T-helper 17 cell (primary cell): ENCODE data around the gene TMTC2. TPM values are rescaled to one million over a fixed set of nuclear protein-coding genes. Genes with fewer than 3 reads are reported as not detected.
"Not testable (repeated sequence)": the region's sequence is repeated elsewhere in the genome, so short reads cannot be mapped to it uniquely, and the experiment has no call there.

ENCODE experiments used
- ATAC-seq: fragments of 150-1000 bp; cut with Tn5 transposase; 2 replicates; pipeline ENCODE4 v1.10.0; 2021; ENCODE audit warnings: mild to moderate bottlenecking, moderate library complexity
- DNase-seq, 3 donors: peaks; one replicate each; pipeline versions ENCODE4 v3.0.0 to v3.0.0-alpha.2; 2020 to 2021
- H3K9me3 ChIP-seq: one replicate; pipeline ENCODE4 v1.7.0; 2013; ENCODE audit warnings: low read length, mild to moderate bottlenecking; ENCODE audit not compliant: control insufficient read depth, poor library complexity, severe bottlenecking
- H3K27ac Mint-ChIP-seq: one replicate; pipeline ENCODE4 v1.8.0; 2022; ENCODE audit warnings: mild to moderate bottlenecking, moderate library complexity, mixed read lengths
- H3K27me3 Mint-ChIP-seq: one replicate; pipeline ENCODE4 v1.8.0; 2022; ENCODE audit warnings: mixed read lengths
- H3K36me3 Mint-ChIP-seq: one replicate; pipeline ENCODE4 v1.8.0; 2022; ENCODE audit warnings: low read depth, mixed read lengths
- H3K4me1 Mint-ChIP-seq: one replicate; pipeline ENCODE4 v1.8.0; 2022; ENCODE audit warnings: mild to moderate bottlenecking, mixed read lengths
- H3K4me3 Mint-ChIP-seq: one replicate; pipeline ENCODE4 v1.8.0; 2022; ENCODE audit warnings: mild to moderate bottlenecking, moderate library complexity, mixed read lengths
- total RNA-seq, 4 donors: library from RNA in 2 of 4; stranded (reverse) in 2 of 4; gene quantifications; one replicate each; pipeline ENCODE4 v1.2.3 and lab custom pipeline; 2022 to 2026

Gene TMTC2
- total RNA-seq, 2 donors from 2014 or later = 6.0 to 6.2 TPM

DNA sequence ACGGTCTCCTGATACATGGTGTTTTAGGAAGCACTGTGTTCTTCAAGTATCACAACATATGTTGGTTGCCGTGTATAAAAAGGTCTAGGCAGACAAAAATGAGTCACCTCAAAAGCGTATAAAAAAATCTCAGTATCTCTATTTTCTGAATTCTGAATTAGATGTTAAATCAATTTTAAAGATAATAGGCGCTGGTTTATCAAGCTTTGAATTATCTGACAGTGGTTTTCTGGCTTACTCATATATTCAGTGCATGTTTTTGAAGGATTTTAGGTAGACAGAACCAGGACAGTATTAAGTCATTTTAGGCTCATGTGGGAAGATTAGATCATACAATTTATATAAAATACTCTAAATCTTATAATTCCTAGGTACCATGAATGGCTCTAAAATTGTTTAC is 110.8 kb downstream of the TMTC2 start:
- Mint-ChIP-seq H3K27ac (no peak overlapping the region), H3K4me3 (no peak overlapping the region), H3K4me1 (peaks cover 2% of the 10 kb centered on the region), H3K36me3 (peaks cover under 1% of the 10 kb centered on the region), H3K27me3 (no peaks in the 10 kb centered on the region)
- DNase-seq (no peak), ATAC-seq (no peak)
- no peaks in the 10 kb centered on the region for H3K9me3 ChIP-seq

DNA sequence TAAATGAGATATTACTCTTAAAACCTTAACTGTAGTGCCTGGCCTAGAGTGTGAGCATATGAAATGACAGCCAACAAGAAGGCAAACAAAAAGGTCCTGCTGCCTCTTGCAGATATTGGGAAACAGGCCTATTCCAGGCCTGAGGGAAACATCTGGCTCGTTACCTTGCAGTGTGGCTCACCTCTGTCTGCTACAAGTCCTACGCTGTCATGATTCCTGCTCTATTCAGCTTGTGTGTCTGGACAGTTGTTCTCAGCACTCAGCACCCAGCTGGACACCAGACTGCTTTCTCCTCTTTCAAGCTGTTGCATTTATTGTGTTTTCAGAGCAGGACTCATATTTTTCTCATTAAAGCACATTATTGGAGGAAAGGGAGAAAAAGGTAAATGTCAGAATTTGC is 113.5 kb downstream of the TMTC2 start:
- Mint-ChIP-seq H3K27me3 (no peaks in the 10 kb centered on the region), H3K4me1 (peaks cover 2% of the 10 kb centered on the region), H3K27ac (no peak overlapping the region), H3K4me3 (no peak overlapping the region), H3K36me3 (peaks cover 4% of the 10 kb centered on the region)
- H3K9me3 ChIP-seq = no peaks in the 10 kb centered on the region
- no peak for DNase-seq
- ATAC-seq = no peak

DNA sequence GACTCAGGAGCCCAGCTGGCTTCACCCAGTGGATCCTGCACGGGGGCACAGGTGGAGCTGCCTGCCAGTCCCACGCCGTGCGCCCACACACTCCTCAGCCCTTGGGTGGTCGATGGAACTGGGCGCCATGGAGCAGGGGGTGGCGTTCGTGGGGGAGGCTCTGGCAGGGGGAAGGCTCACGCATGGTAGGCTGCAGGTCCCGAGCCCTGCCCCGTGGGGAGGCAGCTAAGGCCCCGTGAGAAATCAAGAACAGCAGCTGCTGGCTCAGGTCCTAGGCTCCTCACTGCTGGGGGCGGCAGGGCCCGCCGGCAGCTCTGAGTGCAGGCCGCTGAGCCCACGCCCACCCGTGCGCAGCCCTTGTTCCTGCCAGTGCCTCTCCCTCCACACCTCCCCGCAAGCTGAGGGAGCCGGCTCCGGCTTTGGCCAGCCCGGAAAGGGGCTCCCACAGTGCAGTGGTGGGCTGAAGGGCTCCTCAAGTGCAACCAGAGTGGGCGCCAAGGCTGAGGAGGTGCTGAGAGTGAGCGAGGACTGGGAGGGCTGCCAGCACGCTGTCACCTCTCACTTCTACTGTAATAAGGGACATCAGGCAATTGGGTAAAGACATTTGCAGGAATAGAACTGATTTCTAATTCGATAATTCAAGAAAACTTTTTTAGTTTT is 115.4 kb downstream of the TMTC2 start:
- Mint-ChIP-seq H3K4me3 (no peak overlapping the region), H3K36me3 (peaks cover 4% of the 10 kb centered on the region), H3K27ac (no peak overlapping the region), H3K27me3 (no peaks in the 10 kb centered on the region), H3K4me1 (no peaks in the 10 kb centered on the region)
- ATAC-seq (no peak), DNase-seq (no peak)
- no peaks in the 10 kb centered on the region for H3K9me3 ChIP-seq

DNA sequence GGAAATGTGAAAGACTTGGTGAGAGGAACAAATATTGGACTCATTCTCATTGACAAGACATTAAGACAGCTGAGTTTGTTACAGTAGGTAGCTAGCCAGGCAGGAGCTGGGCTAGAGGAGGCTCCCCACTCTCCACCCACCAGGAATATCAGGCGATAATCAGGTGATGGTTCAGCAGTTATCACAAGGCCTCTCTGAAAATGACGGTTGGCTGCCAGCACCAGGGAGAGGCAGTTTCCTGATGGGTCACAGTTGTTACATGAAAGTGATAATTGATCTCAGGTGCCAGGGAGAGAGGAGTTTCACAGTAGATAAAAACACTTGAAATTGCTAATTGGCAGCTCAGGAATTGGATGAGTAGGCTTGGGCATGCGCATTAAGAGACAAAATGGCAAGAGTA is 116.5 kb downstream of the TMTC2 start:
- H3K9me3 ChIP-seq = no peaks in the 10 kb centered on the region
- ATAC-seq (no peak), DNase-seq (no peak)
- H3K27me3 Mint-ChIP-seq = no peaks in the 10 kb centered on the region
- no peaks in the 10 kb centered on the region for H3K4me1 Mint-ChIP-seq
- no peak overlapping the region for H3K4me3 Mint-ChIP-seq
- peaks cover 4% of the 10 kb centered on the region for H3K36me3 Mint-ChIP-seq
- H3K27ac Mint-ChIP-seq = peak overlapping the region; percentile 21

DNA sequence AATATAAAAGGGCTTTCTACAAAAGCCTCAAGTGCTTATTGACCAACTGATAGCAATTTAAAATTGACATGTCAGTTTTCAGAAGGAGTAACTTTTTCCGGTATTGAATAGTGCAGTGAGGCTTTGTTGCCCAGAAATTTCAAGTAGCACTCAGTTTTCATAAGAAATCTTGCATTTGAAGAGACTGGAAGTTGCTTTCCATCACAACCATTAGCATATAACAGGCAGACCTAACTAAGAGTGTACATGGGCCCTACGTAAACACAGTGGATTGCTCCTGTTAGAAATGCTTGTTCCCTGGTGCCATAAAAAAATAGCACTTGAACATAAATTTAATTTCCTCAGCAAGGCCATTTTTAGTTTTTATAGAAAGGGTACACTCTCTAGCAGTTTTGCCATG is 117.9 kb downstream of the TMTC2 start:
- no peak overlapping the region for H3K4me3 Mint-ChIP-seq
- H3K9me3 ChIP-seq = no peaks in the 10 kb centered on the region
- no peaks in the 10 kb centered on the region for H3K4me1 Mint-ChIP-seq
- peaks cover 4% of the 10 kb centered on the region for H3K36me3 Mint-ChIP-seq
- no peaks in the 10 kb centered on the region for H3K27me3 Mint-ChIP-seq
- no peak overlapping the region for H3K27ac Mint-ChIP-seq
- DNase-seq (no peak), ATAC-seq (no peak)

DNA sequence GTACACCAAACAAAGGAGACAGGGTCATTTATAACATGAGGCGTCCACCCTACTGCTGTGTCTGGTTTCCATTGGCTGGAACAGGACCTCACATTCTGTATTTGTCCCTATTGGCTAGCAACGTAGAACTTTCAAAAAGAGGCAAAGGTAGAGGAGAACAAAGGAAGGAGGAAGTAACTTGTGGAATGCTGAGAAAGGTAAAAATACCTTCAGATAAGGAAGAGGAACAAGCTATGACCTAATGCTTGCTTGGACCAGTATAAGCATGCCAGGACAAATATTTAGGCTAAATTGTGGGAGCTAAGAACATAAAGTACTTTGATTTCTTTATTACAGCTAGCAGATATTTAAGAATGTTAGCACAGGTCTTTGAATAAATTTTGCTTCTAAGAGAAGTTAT is 118.3 kb downstream of the TMTC2 start:
- H3K27me3 Mint-ChIP-seq, H3K27ac Mint-ChIP-seq, H3K36me3 Mint-ChIP-seq, H3K4me3 Mint-ChIP-seq, H3K4me1 Mint-ChIP-seq, ATAC-seq, H3K9me3 ChIP-seq, DNase-seq: not testable (repeated sequence)

DNA sequence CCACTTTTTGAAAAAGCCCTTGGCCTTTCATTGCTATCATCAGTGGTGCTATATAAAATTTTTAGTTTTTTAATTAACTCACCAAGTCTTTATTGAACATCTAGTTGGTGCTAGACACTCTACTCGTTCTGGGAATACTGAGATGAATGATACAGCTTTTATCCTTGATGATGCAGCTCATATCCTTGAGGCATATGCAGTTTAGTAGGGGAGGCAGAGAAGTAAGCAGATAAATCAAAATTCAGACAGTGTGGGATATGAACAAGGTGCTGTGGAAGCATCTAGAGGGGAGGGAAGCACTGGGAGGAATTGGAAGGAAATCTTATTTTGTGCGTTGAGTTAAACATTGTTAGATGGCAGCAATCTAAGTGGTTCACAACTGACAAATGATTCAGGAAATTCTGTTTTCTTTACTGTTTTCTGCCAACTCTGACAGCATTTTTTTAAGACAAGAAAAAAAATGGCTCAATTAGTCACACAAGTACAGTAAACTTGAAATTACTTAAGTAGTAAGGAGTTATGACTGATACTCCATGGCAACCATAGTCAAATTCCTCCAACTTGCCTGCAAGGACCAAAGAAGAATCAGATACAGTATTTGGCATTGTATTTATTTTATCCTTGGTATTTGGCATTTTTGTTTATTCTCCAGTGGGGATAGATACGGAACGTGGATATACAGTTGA is 119.2 kb downstream of the TMTC2 start:
- no peaks in the 10 kb centered on the region for H3K27me3 Mint-ChIP-seq
- DNase-seq = no peak
- H3K4me1 Mint-ChIP-seq = no peaks in the 10 kb centered on the region
- peaks cover 4% of the 10 kb centered on the region for H3K36me3 Mint-ChIP-seq
- ATAC-seq = no peak
- no peaks in the 10 kb centered on the region for H3K9me3 ChIP-seq
- H3K27ac Mint-ChIP-seq = no peak overlapping the region
- H3K4me3 Mint-ChIP-seq = no peak overlapping the region

DNA sequence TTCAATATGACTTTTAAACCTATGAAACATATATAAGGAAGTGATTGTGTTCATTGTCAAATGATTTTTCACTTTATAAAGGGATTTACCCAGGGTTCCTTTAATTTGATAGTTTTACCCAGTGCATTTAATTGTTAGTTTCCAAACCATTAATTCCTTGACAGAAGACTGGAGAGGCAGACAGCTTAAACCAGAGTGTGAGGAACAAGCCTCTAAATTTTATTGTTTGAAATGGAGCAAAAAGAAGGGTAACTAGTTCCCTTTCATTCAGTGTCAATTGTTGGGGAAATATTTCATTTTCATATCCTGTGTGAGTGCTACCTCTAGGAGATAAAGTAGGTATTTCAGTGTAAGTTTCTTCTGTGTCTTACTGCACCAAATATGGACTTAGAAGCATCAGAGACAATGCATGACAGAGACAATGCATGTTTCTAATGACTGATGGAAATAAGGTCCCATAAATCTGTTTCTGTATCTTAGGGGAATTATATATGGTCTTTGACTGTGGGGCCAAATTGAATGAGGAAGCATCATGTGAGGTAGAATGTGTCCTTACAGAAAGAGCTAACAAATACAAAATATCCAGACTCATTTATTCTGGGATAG is 120.5 kb downstream of the TMTC2 start:
- no peaks in the 10 kb centered on the region for H3K9me3 ChIP-seq
- DNase-seq = no peak
- no peak for ATAC-seq
- Mint-ChIP-seq H3K4me1 (no peaks in the 10 kb centered on the region), H3K27me3 (no peaks in the 10 kb centered on the region), H3K4me3 (no peak overlapping the region), H3K27ac (no peak overlapping the region), H3K36me3 (peaks cover 4% of the 10 kb centered on the region)

DNA sequence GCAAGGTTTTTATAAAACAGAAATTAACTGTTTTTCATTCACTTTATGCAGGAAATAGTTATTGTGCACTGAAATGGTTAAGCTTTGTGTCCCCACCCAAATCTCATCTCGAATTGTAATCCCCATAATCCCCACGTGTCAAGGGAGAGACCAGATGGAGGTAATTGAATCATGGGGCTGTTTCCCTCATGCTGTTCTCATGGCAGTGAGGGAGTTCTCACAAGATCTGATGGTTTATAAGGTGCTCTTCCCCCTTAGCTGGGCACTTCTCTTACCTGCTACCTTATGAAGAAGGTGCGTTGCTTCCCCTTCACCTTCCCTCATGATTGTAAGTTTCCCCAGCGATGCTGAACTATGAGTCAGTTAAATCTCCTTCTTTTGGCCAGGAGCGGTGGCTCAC is 123.9 kb downstream of the TMTC2 start:
- H3K9me3 ChIP-seq = no peaks in the 10 kb centered on the region
- ATAC-seq = no peak
- Mint-ChIP-seq H3K27ac (no peak overlapping the region), H3K4me3 (no peak overlapping the region), H3K27me3 (no peaks in the 10 kb centered on the region), H3K36me3 (peaks cover 2% of the 10 kb centered on the region), H3K4me1 (no peaks in the 10 kb centered on the region)
- DNase-seq = no peak

DNA sequence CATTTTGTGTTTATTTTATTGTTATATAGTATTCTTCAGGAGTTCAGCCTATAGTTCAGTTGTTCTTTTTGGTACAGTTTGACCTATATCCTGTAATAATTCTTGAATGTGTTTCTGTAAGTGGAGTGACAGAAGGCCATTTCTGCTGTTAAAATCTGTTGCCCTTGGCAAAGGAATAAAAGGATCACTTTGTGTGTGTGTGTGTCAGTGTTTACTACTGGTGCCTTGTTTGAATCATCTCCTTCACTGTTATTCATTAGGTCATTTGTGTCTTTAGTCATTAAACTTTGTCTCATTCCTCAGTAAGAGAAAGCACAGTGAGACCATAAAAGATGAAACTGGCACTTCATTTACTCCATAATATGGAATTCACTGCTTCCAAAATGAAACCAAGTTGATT is 130.7 kb downstream of the TMTC2 start:
- Mint-ChIP-seq H3K36me3 (peaks cover 2% of the 10 kb centered on the region), H3K4me3 (no peak overlapping the region), H3K27me3 (no peaks in the 10 kb centered on the region), H3K4me1 (no peaks in the 10 kb centered on the region), H3K27ac (no peak overlapping the region)
- ATAC-seq = no peak
- no peaks in the 10 kb centered on the region for H3K9me3 ChIP-seq
- DNase-seq = no peak

DNA sequence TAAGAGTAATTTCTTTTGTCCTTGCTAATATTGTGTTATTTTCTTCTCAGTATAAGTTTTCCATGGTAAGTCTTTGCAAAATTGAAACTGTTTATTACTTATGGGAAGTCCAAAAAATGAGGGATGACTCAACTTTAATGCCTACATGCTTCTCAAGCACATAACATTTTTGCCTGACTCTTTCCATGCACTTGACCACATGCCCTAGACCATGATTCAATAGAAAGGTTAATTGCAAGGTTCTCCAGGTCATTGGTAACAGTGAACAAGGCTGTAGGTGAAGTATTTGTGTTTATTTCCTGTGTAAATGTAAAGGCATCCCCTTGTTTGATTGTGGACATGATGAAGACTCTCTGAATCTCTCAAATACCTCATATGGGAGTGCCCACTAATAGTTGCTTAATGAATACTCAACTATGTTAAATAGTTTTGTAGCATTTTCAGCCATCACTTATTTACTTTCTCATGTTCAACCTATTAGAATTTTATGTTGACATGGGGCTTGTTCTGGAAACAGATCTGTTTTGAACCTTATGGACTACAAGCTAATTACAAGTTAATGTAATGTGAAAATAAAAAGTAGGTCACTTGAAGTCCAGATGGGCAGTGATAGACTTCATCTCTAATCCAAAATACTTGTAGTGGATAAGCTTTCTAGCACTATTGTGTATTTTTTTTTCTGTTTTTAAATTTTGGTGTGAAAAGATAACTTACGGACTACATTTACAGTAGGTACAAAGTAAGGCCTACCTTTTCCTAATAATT is 131.7 kb downstream of the TMTC2 start:
- no peak overlapping the region for H3K4me3 Mint-ChIP-seq
- H3K36me3 Mint-ChIP-seq = peaks cover 2% of the 10 kb centered on the region

DNA sequence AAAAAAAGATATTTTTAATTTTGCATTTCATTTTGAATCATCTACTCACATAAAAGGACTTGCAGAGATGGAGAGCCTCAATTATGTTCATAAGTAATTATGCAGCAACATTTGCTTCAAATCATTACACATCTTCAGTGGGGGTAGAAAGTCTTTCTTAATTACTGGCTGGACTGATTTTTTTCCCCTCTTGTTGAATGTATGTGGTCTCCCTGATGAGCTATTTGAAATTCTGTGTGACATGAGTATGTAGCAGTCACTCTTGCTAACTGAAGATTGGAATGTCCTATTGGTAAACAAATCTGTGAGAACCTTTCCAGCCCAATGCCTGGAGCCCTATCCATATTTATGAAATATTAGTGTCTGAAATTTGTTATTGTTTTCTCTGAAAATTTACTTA is 139.8 kb downstream of the TMTC2 start:
- no peak overlapping the region for H3K27ac Mint-ChIP-seq

More for the DNA sequence above, 131.7 kb downstream of the TMTC2 start:
- no peaks in the 10 kb centered on the region for H3K9me3 ChIP-seq
- Mint-ChIP-seq H3K27me3 (no peaks in the 10 kb centered on the region), H3K27ac (no peak overlapping the region), H3K4me1 (no peaks in the 10 kb centered on the region)
- ATAC-seq (no peak), DNase-seq (no peak)

DNA sequence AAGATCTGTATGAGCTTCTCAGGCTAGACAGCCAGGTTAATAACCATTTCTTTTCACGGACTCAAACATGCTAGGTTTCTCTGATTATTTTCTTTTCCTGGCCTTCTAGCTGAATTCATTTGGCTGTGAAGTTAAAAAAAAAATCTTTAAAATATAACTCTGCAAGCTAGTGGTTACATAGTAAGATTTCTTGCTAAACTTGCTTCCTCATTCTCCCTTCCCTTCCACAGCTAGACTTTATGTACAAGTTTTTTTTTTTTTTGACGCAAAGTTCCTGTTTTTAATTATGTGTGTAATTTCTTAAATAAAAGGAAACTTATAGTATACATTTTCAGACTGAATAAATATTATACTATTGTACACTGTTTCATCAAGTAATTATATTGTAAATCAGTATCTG is 145.4 kb downstream of the TMTC2 start:
- no peaks in the 10 kb centered on the region for H3K27me3 Mint-ChIP-seq

More for the DNA sequence above, 139.8 kb downstream of the TMTC2 start:
- Mint-ChIP-seq H3K27me3 (no peaks in the 10 kb centered on the region), H3K4me3 (no peak overlapping the region), H3K4me1 (peaks cover 2% of the 10 kb centered on the region), H3K36me3 (no peaks in the 10 kb centered on the region)
- H3K9me3 ChIP-seq = no peaks in the 10 kb centered on the region
- ATAC-seq (no peak), DNase-seq (no peak)

More for the DNA sequence above, 145.4 kb downstream of the TMTC2 start:
- ATAC-seq (no peak), DNase-seq (no peak)
- Mint-ChIP-seq H3K4me3 (no peak overlapping the region), H3K36me3 (no peaks in the 10 kb centered on the region), H3K27ac (no peak overlapping the region), H3K4me1 (peaks cover 2% of the 10 kb centered on the region)
- H3K9me3 ChIP-seq = no peaks in the 10 kb centered on the region
